Activated CD8-positive, alpha-beta T cell treated with anti-CD3 and anti-CD28 coated beads for 36 hours (primary cell): ENCODE results near the gene TGFB3. TPM values are rescaled to one million over a fixed set of nuclear protein-coding genes. Genes with fewer than 3 reads are reported as not detected.

Source experiments
- ATAC-seq: fragments of 200-7000 bp; cut with Tn5 transposase; one replicate; pipeline ENCODE4 v1.10.0; 2021; ENCODE audit warnings: mild to moderate bottlenecking, moderate library complexity
- CTCF ChIA-PET: fragments of 350-600 bp; sonication (Branson Sonifier 250); formaldehyde crosslinking; loops from one replicate; lab custom pipeline; 2021; ENCODE audit warnings: antibody characterized with exemption; lab: Charles Lee
- POLR2A ChIA-PET: fragments of 350-600 bp; sonication (Branson Sonifier 250); formaldehyde crosslinking; loops from one replicate; lab custom pipeline; 2021; ENCODE audit warnings: antibody characterized with exemption; lab: Charles Lee
- DNase-seq: peaks from one replicate; pipeline ENCODE4 v3.0.0-alpha.2; 2020
- H3K27ac Mint-ChIP-seq: one replicate; pipeline ENCODE4 v1.8.0; 2021; ENCODE audit warnings: mild to moderate bottlenecking, mixed read lengths
- H3K27me3 Mint-ChIP-seq: one replicate; pipeline ENCODE4 v1.8.0; 2021; ENCODE audit warnings: mixed read lengths
- H3K36me3 Mint-ChIP-seq: one replicate; pipeline ENCODE4 v1.8.0; 2021; ENCODE audit warnings: low read depth, mixed read lengths
- H3K4me1 Mint-ChIP-seq: one replicate; pipeline ENCODE4 v1.8.0; 2021; ENCODE audit warnings: low read depth, mixed read lengths
- H3K4me3 Mint-ChIP-seq: one replicate; pipeline ENCODE4 v1.8.0; 2021; ENCODE audit warnings: mild to moderate bottlenecking, moderate library complexity, mixed read lengths
- H3K9me3 Mint-ChIP-seq: one replicate; pipeline ENCODE4 v1.8.0; 2021; ENCODE audit warnings: mixed read lengths
- intact Hi-C: fragments of 100-400 bp; cut with micrococcal nuclease; formaldehyde crosslinking; loops from one replicate; pipeline ENCODE4 v1.10.0; 2022
- total RNA-seq, 2 experiments: library from RNA; stranded (reverse); gene quantifications; one replicate each; pipeline ENCODE4 v1.2.3, GENCODE V29; 2021
- TF ChIP-seq, protein P1 (sequence below): fragments of 200-600 bp; IDR thresholded peaks from one replicate; pipeline ENCODE4 v1.8.0; 2022; ENCODE audit warnings: antibody characterized with exemption, mild to moderate bottlenecking

TGFB3 gene
- total RNA-seq, 2 experiments from 2014 or later = 3.4 to 4.2 TPM

DNA sequence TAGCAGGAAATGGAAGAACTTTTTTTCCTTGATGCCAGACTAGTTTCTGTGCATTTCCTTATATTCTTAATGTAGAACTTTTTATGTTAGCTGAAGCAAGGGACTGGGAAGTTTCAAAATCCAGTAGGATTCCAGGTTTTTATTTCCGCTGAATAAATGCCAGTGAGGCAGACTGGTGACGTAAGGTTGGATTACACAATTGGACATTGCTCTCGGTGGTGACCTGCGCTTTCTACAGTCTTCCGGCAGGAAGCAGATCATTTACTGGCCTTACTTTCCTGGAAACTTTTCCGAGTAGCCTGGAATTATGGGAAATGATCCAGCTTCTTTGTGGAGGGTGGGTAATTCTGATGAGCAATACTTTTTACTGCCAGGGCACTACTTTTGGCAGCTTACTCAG is 7.3 kb upstream of the TGFB3 start:
- no peaks in the 10 kb centered on the region for H3K9me3 Mint-ChIP-seq
- peaks cover 6% of the 10 kb centered on the region for H3K36me3 Mint-ChIP-seq
- H3K4me1 Mint-ChIP-seq = peaks cover 11% of the 10 kb centered on the region
- ChIA-PET POLR2A (no interaction called here), CTCF (interaction anchor here (1.1 to 1.4 kb wide), 3 partner anchors 10 to 61 kb away, joined by 3 to 5 read pairs (median 3); no protein-coding TSS in a partner anchor)
- no peak for ATAC-seq
- TF ChIP-seq, protein P1, sequence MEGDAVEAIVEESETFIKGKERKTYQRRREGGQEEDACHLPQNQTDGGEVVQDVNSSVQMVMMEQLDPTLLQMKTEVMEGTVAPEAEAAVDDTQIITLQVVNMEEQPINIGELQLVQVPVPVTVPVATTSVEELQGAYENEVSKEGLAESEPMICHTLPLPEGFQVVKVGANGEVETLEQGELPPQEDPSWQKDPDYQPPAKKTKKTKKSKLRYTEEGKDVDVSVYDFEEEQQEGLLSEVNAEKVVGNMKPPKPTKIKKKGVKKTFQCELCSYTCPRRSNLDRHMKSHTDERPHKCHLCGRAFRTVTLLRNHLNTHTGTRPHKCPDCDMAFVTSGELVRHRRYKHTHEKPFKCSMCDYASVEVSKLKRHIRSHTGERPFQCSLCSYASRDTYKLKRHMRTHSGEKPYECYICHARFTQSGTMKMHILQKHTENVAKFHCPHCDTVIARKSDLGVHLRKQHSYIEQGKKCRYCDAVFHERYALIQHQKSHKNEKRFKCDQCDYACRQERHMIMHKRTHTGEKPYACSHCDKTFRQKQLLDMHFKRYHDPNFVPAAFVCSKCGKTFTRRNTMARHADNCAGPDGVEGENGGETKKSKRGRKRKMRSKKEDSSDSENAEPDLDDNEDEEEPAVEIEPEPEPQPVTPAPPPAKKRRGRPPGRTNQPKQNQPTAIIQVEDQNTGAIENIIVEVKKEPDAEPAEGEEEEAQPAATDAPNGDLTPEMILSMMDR = no peak
- H3K27me3 Mint-ChIP-seq = no peaks in the 10 kb centered on the region
- intact Hi-C loops = no loop called here
- no peak overlapping the region for H3K27ac Mint-ChIP-seq
- H3K4me3 Mint-ChIP-seq = no peak overlapping the region
- DNase-seq = no peak

DNA sequence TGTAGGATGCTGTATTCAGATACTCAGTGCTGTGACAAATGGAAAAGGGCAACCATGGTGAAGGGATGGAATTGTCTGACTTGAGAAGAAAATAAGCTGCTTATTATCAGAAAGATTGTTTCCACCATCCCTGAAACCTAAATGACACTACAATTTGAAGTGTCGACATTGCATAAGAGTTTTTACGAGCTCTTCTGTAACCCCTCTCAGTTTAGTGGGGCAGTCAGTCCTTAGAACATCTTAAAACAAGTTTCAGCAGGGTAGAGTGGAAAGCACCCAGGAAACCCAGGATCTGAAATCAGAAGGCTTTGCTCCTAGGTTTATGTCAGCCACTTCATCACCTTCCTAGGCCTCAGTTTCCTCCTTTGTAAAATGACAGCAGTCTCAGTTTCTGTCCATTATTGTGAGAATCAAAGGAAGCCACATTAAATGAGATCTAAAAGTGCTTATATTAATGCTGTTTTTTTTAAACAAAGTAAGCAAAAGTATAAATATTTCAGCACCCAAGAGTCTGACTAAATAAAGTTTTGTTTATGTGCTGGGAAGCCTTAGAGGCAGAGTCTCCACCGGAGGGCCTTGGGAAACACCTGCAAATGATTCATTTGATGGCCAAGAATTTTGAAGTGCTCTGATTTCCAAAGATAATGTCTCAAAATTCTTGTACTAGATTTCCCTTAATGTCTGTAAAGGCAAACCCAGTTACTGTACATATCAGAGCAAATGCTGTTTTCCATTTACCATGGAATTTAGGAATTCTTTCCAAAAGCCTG is 5.6 kb upstream of the TGFB3 start:
- peaks cover 6% of the 10 kb centered on the region for H3K36me3 Mint-ChIP-seq
- intact Hi-C loops = no loop called here
- H3K9me3 Mint-ChIP-seq = no peaks in the 10 kb centered on the region
- no peak overlapping the region for H3K4me3 Mint-ChIP-seq
- H3K4me1 Mint-ChIP-seq = peaks cover 11% of the 10 kb centered on the region
- TF ChIP-seq, protein P1 = no peak
- no peak for ATAC-seq
- H3K27ac Mint-ChIP-seq = no peak overlapping the region
- DNase-seq = no peak
- no peaks in the 10 kb centered on the region for H3K27me3 Mint-ChIP-seq
- CTCF ChIA-PET = interaction anchor here (1.1 to 6.4 kb wide), 3 partner anchors 81 to 410 kb away, joined by 3 to 82 read pairs (median 20); no protein-coding TSS in a partner anchor
- POLR2A ChIA-PET = interaction anchor here (0.8 kb wide), 1 partner anchor 10 kb away, joined by 3 read pairs; no protein-coding TSS in a partner anchor

DNA sequence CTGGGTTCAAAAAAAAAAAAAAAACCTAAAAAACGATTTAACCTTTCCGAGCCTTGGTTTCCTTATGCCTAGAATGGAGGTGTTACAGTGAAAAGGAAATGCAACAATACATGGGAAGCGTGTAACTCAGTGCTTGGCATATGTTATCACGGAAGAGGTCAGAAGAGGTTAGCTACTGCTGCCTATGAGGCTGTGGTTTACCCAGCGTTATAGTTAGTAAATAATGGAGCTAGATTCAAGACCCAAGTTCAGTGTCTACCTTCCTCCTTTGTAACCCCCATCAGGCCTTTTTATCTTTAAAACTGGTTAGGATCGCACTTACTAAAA is 4.6 kb upstream of the TGFB3 start:
- no peak for DNase-seq
- no peak for ATAC-seq
- Mint-ChIP-seq H3K27me3 (no peaks in the 10 kb centered on the region), H3K9me3 (no peaks in the 10 kb centered on the region), H3K4me3 (peak overlapping the region; percentile 84), H3K36me3 (peaks cover 6% of the 10 kb centered on the region), H3K4me1 (peaks cover 16% of the 10 kb centered on the region), H3K27ac (no peak overlapping the region)
- CTCF ChIA-PET = interaction anchor here (1.5 to 6.4 kb wide), 3 partner anchors 80 to 409 kb away, joined by 4 to 82 read pairs (median 20); no protein-coding TSS in a partner anchor
- intact Hi-C loops = no loop called here
- POLR2A ChIA-PET = interaction anchor here (0.8 kb wide), 1 partner anchor 11 kb away, joined by 3 read pairs; no protein-coding TSS in a partner anchor
- TF ChIP-seq, protein P1 = no peak

DNA sequence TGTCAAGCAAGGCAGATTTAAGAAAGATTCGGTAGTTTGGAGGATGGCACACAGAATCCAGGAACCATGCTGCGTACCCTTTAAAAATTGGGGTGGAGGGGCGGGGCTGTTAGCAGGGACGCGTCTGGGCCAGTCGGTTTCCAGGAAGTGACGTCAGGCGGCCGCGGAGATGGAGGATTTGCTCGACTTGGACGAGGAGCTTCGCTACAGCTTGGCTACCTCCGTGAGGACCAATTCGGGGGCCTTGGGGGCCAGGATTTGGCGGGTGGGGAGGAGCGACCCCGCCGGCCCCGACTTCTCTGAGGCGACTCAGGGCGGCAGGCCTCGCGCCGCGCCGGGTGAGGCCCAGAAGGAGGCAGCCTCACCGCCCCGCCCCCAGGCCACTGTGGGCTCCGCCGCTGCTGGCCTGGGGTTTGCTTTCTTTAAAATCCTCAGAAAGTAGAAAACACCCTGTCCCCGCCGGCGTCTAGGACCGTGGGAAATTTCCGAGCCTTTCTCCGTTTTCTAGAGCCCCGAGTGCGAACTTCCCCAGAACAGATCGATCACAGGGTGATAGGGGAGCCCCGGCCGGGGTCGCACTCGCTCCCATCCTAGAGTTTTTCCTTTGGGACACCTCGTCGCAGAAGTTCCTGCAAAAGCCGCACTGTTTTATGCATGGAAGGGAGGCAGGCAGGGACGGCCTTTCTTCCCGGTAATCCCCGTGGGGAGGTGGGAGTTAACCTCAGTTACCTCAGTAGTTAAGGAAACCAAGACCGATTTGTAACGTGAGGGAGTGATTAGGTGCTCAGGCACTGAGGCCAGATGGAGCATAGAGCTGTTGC is 4.0 kb upstream of the TGFB3 start, which contains the start of gene IFT43:
Gene IFT43, plus strand, starts transcription at position 146 of the 821 bp plus-strand sequence. Its CDS starts 24 bp downstream, at position 170.
- no peaks in the 10 kb centered on the region for H3K27me3 Mint-ChIP-seq
- ChIA-PET POLR2A (interaction anchor here (0.6 kb wide), 2 partner anchors 9 to 168 kb away, joined by 3 read pairs; no protein-coding TSS in a partner anchor), CTCF (interaction anchor here (1.5 to 6.4 kb wide), 3 partner anchors 79 to 408 kb away, joined by 4 to 82 read pairs (median 20); no protein-coding TSS in a partner anchor)
- ATAC-seq (peak; percentile 71), DNase-seq (peak; percentile 97)
- TF ChIP-seq, protein P1 = no peak
- peaks cover 6% of the 10 kb centered on the region for H3K36me3 Mint-ChIP-seq
- H3K4me1 Mint-ChIP-seq = peaks cover 22% of the 10 kb centered on the region
- H3K9me3 Mint-ChIP-seq = no peaks in the 10 kb centered on the region
- intact Hi-C loops = no loop called here
- H3K4me3 Mint-ChIP-seq = peak within 1 kb of the TSS; percentile 84
- H3K27ac Mint-ChIP-seq = peak within 1 kb of the TSS; percentile 62
